ENCODE data around the gene RPS15. TPM values are rescaled to one million over a fixed set of nuclear protein-coding genes. Genes with fewer than 3 reads are reported as not detected.

Gene RPS15
- total and polyA plus RNA-seq, 2 of the 13 experiments (the other 11 are each of a cell fraction or from before 2014, with no cell fraction given) = 695 to 1,411 TPM

GRCh38 chr19:1394252-1395193 lies 43.7 kb upstream of the RPS15 start (continued):
- TF ChIP-seq ZNF770 (CRISPR knock-in tag; IDR thresholded peaks at IDR 0.05) = peak; percentile 15; the same call in 1 of the 2 replicates
- TF ChIP-seq ZNF550 (CRISPR knock-in tag; IDR thresholded peaks at IDR 0.05; ENCODE audit: borderline replicate concordance) = no peak
- TF ChIP-seq BRD4 (CRISPR knock-in tag; IDR thresholded peaks at IDR 0.05) = no peak
- TF ChIP-seq ATF7-NPFF (CRISPR knock-in tag; IDR thresholded peaks at IDR 0.05; ENCODE audit: low read depth) = no peak
- TF ChIP-seq NRL (CRISPR knock-in tag; IDR thresholded peaks at IDR 0.05; ENCODE audit: borderline replicate concordance) = 0 out of 2 replicates have a peak, but pooled peaks have one; percentile 7
- no peak for TF ChIP-seq TBL1XR1 (IDR thresholded peaks at IDR 0.05; ENCODE audit: borderline replicate concordance, low read length, partially characterized antibody)
- TF ChIP-seq GFI1 (CRISPR knock-in tag; IDR thresholded peaks at IDR 0.05; ENCODE audit: borderline replicate concordance) = no peak
- TF ChIP-seq ZFY (CRISPR knock-in tag; IDR thresholded peaks at IDR 0.05) = 0 out of 2 replicates have a peak, but pooled peaks have one; percentile 11
- TF ChIP-seq ZUFSP (CRISPR knock-in tag; IDR thresholded peaks at IDR 0.05; ENCODE audit: borderline replicate concordance) = no peak
- TF ChIP-seq DNMT1 (CRISPR knock-in tag; IDR thresholded peaks at IDR 0.05) = 0 out of 2 replicates have a peak, but pooled peaks have one; percentile 74
- no peak for TF ChIP-seq ETV6 (CRISPR knock-in tag; conservative IDR thresholded peaks at IDR 0.05)
- TF ChIP-seq ZNF253 (CRISPR knock-in tag; IDR thresholded peaks at IDR 0.05; ENCODE audit: borderline replicate concordance) = no peak
- no peak for TF ChIP-seq MLXIP (CRISPR knock-in tag; IDR thresholded peaks at IDR 0.05; ENCODE audit: borderline replicate concordance)
- no peak for TF ChIP-seq ATF5 (CRISPR knock-in tag; IDR thresholded peaks at IDR 0.05; ENCODE audit: low read depth)
- TF ChIP-seq SIN3B (IDR thresholded peaks at IDR 0.05; ENCODE audit: low read length) = no peak
- TF ChIP-seq POLR2G (IDR thresholded peaks at IDR 0.05; ENCODE audit: low read depth, low read length) = 0 out of 2 replicates have a peak, but pooled peaks have one; percentile 62
- TF ChIP-seq SRSF1 (optimal IDR thresholded peaks at IDR 0.05; ENCODE audit: low read depth, low read length) = peak; percentile 5
- no peak for TF ChIP-seq ZNF335 (CRISPR knock-in tag; IDR thresholded peaks at IDR 0.05)
- TF ChIP-seq GPBP1L1 (CRISPR knock-in tag; IDR thresholded peaks at IDR 0.05) = no peak
